Bone marrow (tissue), 2 donors: ENCODE results near the gene CPNE2.
"Not testable (repeated sequence)": the region's sequence is repeated elsewhere in the genome, so short reads cannot be mapped to it uniquely, and the experiment has no call there.

Source experiments
- DNase-seq, 2 donors: peaks; one replicate each; lab custom pipeline; 2025; lab: John Stamatoyannopoulos, UW

Gene CPNE2

DNA sequence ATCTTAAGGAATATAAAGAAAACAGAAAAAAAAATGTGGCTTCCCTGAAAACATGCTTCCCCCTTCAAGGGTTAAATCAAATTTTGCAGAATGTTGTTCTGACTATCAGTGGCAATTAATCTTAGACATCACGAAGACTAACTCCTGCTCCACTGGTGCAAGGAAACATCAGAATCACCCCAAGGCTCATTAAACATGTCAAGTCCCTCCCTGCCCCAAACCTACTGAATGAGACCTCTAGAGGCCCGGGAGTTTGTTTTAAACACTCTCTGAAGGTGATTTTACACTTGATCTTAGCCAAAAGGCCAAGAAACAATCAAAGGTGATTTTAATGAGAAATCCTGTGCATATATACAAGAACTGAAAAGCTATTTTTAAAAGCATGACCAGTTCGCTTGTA is 75.2 kb downstream of the CPNE2 start:
- no peak for DNase-seq

DNA sequence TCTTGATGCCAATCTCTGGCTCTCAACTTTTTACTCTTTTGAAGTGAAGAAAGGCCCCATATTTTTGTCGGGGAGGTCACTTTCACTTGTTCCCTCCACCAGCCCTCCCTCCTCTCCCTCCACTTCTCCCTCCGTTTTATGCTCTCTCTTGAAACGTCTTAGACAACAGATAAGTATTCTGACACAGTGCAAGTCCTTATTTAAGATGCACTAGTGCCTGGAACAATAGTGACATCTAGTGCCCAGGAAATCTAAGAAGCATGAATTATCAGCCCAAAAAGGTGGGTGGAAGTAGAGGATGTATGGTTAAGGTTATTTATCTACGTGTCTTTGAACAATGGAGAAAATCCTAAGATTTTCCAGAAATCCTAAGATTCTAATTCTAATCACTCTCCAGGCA is 75.6 kb downstream of the CPNE2 start:
- DNase-seq = peak in 1 of 2 donors; percentile 72

DNA sequence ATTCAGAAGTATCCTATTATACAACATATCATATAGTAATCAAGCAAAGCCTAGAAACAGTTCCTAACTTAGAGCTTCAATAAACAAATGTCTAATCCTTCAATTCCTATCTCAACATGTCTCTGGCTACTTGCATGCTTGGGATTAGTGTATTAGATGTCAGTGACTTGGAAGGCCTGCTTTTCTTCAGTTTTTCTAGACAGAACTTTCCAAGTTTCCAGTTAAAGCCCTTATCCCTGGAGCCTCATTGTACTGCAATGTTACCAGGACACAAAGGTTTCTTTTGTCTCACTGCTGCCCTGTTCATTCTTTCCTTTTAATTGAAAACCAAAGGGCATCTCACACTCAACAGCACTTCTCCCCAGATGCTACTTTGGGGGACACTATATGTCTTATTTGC is 76.9 kb downstream of the CPNE2 start:
- no peak for DNase-seq

DNA sequence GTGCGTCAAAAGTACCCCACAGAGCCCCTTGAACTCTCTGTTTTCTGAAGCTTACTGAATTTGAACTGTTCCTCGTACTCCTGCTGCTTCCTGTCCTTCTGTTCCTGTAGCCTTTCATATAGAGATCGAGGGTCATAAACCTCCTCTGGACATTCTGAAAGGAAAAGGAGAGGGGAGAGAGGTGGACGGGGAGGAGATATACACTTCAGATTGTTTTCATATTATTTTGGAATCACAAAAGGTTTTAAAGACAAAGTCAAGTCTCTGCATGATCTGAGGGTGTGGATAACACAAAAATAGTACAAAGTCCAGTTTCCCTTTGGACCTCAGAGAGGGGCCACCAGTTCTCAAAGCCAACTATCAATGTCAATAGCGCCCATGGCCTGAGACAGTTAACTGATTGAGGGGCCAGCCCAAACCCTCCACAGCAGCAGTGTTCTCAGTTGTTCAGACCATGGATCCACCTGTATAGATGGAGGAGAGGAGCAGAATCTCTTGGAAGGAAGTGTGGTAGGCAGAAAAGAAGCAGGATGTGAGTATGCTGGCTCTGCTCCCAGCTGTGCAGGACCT is 80.4 kb downstream of the CPNE2 start:
- no peak for DNase-seq

DNA sequence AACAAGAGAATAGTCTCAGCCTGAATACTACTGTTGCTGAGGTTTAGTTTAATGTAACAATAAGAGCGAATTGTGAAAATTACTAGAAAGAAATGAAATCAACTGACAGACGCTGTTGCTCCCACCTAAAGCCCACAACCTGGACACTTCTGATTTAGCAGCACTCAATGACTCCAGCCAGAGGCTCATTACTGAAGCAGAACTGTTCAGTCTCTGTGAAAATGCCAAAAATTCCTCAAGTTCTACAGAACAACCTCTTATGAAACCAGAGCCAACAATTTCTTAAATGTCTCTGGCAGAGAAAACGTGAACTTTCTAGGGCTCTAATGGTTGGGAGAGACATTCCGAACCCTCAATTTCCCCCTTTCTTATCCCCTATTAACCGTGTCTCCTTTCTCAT is 83.5 kb downstream of the CPNE2 start:
- no peak for DNase-seq

DNA sequence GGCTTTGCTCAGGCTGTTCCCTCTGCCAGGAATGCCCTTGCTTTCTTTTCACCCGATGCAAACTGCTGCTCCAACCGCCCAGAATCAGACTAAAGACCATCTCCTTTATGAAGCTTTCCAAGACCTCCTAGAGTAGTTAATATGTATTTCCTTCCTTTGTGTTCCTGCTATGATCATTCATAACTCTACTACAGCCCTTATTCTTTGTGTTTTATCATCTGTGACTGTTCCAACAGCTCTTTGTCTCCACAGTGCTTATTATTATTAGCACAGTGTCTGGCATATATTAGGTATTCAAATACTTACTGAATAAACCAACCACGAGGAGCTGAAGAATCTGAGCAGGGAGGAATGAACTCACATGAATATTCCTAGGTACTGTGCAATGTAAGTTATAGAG is 85.8 kb downstream of the CPNE2 start:
- no peak for DNase-seq

DNA sequence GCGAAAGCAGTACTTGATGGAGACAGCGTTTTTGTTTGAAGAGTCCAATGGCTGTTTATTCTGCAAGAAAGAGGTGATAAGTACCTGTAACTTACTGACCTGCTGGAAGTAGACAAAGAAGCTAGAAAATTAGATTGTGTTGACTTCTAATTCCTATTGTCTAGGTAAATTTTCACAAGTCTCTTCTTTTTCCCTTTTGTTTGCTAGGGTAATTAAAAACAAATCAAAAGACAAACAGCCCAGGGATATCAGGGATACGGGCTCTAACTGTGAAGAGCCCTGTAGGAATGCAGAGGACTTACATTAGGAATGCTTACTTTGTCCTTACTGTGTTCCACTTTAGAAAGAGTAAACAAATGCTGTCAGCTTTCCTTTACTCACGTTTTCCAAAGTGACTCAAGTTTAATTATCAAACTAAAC is 86.4 kb downstream of the CPNE2 start:
- DNase-seq = no peak

DNA sequence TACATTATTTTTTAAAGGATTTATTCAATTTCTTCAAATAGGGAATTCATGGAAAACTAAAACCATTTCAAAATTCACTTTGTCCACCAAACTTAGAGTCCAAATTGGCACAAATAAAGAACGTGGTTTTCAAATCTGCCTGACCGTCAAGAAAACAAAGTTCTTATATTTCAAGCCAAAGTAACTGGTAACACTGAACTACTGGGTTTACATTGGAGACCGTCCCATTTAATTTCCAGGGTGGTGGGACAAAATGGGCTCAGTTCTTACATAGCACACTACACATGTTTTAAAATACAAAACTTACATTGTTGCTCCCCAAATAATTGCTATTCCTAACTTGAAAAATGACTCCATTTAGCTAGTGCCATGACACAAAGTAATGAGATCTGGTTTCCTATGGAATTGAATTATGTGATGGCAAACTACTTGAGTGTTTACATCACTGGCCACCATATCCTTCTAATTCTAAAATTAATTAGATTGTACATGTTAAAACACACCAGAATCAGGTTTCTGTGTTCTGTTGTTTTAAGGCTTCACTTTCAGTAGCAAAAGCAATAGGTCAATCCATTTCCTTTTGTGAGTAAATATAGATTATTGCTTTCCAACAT is 86.9 kb downstream of the CPNE2 start:
- DNase-seq = no peak

DNA sequence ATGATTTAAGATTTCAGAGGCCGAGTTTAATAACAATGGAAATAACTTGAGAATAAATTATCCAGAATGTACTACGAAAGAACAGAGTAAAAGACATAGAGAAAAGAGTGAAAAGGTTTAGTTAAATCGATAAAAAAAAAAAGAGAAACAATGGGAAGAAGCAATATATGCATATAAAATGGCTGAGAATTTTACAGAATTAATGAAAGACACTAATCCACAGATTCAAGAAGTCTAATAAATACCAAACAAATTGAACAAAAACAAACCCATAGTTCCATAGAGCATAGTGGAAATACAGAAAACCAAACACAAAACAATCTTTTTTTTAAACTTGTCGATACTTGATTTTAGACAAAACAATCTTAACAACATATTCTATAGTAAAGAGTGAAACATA is 91.7 kb downstream of the CPNE2 start:
- no peak for DNase-seq

DNA sequence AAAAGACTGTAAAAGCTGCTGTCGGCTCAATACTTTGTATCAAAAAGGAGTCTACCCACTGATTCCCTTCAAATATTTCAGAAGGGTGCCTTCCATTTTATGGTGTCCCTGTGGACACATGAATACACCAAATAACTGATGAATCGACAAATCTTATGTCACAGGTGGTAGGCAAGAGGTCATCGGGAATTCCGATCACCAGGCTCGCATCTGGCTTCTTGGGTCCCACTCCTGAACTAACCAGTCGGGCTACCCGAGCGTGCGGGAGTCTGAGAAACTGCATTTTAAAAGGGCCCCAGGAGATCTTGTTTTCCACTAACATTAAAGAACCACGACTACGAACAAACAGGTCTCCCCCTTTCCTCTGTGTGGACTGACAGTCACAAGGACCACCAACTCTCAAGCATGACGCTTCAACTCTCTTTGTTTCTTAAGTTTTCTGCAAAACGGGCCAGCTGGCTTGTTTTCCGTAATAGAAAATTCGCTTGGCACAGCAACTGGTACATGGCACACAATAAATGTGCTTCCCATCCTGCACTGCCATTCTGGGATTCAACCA is 92.6 kb downstream of the CPNE2 start:
- no peak for DNase-seq

DNA sequence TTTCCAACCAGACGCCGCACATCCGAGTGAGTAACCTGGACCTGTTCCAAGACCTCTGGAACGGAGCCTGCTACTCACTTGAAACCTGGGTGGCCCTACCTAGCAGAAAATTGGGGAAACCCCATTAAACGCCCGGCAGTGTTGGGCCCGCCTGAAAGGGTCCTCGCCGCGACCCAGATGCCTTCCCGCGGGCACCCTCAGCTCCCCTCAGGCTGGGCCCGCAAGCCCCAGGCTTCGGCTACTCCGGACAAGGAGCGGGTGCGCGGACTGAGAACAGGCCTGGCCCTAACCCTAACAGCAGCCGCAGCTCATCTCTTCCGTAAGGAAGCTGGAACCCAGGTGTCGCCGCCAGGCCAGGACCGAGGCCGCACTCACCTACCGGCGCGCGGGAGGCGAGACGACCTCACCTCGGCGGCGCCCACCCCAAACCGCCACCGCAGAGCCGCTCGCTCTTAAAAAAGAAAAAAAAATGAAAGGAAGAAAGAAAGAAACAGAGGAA is 93.1 kb downstream of the CPNE2 start:
- DNase-seq = peak in 1 of 2 donors; percentile 72

DNA sequence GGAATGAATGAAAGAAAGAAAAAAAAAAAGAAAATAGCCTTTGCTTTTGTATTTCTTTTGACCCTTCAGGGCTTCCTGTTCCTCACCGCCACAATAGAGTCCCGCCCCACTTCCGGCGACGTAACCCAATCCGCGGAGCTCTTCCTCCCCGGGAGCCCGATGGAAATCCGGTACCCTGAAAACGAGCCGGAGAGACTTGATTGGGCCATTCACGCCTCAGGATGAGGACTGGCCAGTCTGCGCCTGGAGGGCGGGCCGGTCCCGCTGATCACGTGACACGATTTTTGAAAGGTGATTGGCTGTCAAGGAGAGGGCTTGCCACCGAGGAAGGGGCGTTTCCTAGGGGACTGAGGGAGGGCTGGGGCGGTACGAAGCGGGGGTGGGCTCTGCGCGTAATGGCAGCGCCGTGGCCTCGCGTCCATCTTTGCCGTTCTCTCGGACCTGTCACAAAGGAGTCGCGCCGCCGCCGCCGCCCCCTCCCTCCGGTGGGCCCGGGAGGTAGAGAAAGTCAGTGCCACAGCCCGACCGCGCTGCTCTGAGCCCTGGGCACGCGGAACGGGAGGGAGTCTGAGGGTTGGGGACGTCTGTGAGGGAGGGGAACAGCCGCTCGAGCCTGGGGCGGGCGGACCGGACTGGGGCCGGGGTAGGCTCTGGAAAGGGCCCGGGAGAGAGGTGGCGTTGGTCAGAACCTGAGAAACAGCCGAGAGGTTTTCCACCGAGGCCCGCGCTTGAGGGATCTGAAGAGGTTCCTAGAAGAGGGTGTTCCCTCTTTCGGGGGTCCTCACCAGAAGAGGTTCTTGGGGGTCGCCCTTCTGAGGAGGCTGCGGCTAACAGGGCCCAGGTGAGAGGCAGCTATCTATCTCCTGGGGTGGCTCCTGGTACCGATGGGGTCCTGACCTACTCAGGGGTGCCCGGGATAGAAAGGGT is 93.8 kb downstream of the CPNE2 start, which contains the start of the genes PSME3IP1 and RSPRY1:
TSS of gene PSME3IP1 (minus strand) at position 95 of the 927 bp plus-strand sequence. CDS start 12,185 bp downstream, outside the sequence.
TSS of gene RSPRY1 (plus strand) at position 385 of the 927 bp plus-strand sequence. CDS start 18,330 bp downstream, outside the sequence.
- peak; percentile 83 to 99 for DNase-seq

DNA sequence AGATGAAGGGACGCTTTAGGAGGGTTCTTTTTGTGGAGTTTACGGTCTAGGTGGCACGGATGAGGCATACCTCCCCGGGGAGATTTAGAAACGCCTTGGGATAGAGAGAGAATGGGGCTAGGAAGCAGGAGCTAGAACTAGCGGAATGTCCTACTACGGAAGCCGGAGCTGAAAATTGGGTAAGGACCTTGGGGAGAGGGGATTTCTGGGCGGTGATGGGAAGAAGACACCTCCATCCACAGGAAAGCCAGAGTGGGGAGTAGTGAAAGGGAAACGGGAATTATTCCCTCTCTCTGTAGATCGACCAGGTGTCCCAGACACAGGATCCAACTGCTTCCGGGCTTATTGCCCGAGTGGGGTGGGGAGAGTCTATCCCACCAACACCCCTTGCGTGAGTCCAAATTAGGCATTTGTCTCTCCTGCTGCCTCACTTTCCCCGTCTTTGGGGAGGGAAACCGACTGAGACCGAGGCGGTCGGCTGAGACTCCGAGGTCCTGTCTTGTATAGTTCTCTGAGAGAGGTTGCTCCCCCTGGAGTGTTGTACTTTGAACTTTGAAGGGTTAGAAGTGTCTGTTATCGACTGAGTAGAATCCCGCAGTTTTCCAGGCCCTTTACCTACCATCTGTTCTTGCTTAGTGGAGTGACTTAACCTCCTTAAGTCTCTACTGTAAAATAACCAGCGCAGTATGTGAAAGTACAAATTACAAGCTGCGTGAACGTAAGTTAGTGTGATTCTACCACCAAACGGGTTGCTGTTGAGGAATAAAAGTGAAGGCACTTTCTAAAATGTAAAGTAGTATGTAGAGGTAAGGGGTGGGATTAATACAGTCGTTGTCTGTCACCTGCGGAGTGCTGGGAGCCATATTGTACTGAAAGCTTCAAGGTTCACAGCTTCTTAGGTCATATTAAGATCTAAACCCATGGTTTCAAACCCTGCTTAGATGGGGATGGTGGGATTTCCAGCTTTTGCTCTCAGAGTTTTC is 94.8 kb downstream of the CPNE2 start:
- DNase-seq = no peak

DNA sequence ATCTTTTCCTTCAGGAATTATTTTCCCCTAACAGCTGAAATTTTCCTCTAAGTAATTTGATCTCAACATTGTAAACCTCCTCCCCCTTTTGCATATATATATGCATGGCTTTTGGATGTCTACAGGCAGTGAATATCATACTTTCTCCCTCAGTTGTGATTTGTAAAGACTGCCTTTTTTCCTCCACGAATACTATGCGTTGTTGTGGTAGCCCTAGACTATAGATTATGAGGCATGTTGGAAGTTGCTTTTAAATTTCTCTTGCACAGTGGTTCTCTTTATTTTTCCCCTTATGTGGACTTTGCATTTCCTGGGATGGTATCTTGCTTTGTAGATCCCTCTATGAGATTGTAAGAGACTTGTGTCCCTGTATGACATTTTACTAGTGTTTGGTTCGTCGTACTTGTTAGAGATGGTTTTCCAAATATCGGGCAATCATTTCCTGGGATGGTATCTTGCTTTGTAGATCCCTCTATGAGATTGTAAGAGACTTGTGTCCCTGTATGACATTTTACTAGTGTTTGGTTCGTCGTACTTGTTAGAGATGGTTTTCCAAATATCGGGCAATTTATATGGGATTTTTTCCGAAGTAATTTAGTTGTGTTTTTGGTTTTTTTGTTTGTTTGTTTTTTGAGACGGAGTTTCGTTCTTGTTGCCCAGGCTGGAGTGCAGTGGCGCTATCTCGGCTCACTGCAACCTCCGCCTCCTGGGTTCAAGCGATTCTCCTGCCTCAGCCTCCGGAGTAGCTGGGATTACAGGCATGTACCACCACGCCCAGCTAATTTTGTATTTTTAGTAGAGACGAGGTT is 95.7 kb downstream of the CPNE2 start:
- DNase-seq = not testable (repeated sequence)

DNA sequence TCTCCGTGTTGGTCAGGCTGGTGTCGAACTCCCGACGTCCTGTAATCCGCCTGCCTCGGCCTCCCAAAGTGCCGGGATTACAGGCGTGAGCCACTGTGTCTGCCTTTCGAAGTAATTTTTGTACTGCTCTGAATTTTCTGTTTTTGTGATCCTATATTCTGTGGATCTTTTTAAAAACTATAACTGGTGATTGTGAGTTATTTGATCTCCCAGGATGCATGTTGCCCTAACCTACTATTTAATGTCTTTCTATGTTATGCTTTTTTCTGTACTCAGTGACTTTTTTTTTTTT is 96.3 kb downstream of the CPNE2 start:
- no peak for DNase-seq

DNA sequence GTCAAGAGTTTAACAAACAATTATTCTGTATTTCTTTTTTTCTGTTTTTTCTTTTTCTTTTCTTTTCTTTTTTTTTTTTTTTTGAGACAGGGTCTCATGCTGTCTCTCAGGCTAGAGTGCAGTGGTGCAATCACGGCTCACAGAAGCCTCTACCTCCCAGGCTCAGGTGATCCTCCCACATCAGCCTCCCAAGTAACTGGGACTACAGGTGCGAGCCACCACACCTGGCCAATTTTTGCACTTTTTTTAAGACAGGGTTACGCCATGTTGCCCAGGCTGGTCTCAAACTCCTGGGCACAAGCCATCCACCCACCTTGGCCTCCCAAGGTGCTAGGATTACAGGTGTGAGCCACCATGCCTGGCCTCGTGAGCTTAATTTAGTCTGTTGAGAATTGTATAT is 97.1 kb downstream of the CPNE2 start:
- not testable (repeated sequence) for DNase-seq

DNA sequence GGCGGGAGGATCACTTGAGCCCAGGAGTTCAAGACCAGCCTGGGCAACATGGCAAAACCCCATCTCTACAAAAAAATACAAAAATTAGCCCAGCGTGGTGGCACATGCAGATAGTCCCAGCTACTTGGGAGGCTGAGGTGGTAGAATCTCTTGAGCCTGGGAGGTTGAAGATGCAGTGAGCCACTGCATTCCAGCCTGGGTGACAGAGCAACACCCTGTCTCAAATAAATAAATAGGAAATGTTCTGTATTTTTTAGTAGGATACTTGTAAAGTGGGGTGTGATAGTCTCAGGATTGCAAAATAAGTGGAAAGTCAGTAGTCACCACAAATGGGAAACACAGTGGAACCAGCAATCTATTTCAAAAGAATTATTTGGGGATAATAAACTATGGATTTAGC is 97.8 kb downstream of the CPNE2 start:
- DNase-seq = no peak

DNA sequence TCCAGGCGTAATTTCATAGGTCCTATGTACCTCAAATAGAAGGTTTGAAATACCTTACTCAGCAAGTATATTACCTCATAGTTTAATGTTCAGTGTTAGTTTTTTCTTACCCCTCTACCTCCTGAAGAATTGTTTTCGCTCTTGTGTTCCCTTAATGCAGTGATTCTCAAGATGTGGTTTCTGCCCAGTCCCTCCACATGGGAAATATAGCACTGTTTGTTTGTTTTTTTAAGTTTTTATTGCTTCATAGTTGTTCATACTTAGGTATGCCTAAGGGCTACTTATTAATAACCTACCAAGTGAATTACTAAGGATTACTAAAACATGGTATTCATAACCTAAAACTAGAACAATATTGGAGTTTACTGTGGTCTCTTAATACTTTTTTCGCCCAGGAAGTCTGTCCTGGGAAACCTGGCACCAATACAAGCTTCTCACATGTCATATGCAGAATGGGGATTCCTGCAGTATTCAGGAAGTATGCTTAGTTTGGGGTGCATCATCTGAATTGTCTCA is 98.7 kb downstream of the CPNE2 start:
- no peak for DNase-seq

DNA sequence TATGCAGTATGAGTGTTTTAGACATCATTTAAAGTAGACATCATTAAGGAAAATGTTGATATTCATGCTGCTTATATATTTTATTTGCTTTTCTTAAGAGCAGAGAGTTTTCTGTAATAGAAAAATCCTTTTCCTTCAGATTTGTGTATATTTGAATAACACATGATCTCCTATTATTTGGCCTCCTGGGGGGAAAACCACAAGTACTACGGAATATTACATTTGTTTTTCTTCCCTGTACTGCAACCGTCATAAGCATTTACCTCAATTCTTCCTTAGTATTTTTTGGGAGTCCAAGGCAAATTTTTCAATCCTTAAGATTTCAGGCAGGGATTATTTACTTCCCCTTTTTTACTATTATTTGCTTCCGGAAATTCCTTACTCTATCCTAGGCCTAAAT is 99.8 kb downstream of the CPNE2 start:
- no peak for DNase-seq
